HG03108 (cell line): ENCODE results near the gene SF3B2.
"Not testable (repeated sequence)": the region's sequence is repeated elsewhere in the genome, so short reads cannot be mapped to it uniquely, and the experiment has no call there.

Experiments used
- ATAC-seq: cut with Tn5 transposase; IDR thresholded peaks from one replicate; pipeline ENCODE4 v1.9.1; 2021; ENCODE audit warnings: moderate library complexity; ENCODE audit not compliant: unreplicated experiment

The SF3B2 gene

DNA sequence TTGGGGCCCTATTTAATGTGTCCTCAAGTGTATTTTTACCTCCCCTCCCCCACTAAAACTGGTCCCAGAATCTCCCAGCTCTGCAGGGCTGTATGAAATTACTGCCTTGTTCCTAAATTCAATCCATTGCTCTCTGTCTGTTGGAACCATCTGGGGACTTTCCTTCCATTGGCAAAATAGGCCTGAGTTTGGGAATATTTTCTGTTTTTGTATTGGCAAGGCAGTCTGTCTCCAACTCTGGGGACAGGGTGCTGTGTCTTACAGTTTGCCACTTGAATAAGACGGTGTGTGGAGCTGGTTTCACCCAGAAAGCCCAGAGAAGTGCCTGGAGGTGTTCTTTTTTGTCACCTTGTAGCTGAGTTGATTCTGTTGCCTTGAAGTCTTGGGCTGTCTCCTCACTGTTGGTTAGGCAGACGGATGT lies 19.2 kb downstream of the SF3B2 start:
- no peak for ATAC-seq

- ATAC-seq, result no peak
These were observed 19.9 kb downstream of the SF3B2 start for GRCh38 chr11:66072081-66072480.

- ATAC-seq, result no peak
These were observed 20.4 kb downstream of the SF3B2 start for GRCh38 chr11:66072518-66072917.

- ATAC-seq, result no peak
These were observed 21.5 kb downstream of the SF3B2 start for GRCh38 chr11:66073669-66074068.

DNA sequence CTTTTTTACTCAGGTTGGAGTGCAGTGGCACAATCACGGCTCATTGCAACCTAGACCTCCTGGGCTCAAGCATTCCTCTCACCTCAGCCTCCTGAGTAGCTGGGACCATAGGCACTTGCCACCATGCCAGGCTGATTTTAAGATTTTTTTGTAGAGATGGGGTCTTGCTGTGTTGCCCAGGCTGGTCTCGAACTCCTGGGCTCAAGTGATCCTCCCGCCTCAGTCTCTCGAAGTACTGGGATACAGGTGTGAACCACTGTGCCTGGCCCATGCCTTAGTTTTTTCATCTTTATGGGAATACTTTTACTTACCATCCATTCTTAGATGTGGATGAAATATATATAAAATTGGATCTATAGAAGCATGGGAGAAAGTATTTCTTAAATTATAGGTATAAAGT lies 23.1 kb downstream of the SF3B2 start:
- ATAC-seq, result no peak

DNA sequence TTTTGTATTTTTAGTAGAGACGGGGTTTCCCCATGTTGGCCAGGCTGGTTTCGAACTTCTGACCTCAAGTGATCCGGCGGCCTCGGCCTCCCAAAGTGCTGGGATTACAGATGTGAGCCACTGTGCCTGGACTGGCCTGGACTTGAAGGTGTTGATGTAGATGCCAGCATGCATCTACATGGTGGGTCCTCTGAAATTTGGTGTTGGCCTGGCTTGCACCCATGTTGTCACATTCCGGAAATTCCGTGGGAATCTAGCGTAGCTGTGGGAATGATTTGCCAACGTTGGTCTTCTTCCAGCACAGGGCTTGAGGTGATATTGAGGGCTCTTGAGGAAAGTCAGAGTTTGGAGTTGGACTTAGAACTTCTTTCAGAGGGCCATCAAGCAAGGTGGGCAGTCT lies 24.4 kb downstream of the SF3B2 start:
- no peak for ATAC-seq

DNA sequence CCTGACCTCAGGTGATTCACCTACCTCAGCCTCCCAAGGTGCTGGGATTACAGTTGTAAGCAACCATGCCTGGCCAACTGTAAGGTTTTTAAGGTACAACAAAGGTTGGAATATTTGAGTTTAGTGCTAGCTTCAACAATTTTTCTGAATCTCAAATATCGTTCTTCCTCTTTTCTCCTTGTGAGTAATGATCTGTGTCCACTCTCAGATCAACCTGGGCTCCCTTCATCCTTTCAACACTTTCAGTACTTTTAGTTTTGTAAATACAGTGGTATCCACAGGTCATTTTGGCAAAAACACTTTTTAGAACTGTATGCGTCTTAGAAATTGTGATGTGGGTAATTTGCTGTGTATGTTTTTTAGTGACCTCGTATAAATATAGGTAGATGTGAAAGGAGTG lies 25.8 kb downstream of the SF3B2 start:
- ATAC-seq, result no peak

DNA sequence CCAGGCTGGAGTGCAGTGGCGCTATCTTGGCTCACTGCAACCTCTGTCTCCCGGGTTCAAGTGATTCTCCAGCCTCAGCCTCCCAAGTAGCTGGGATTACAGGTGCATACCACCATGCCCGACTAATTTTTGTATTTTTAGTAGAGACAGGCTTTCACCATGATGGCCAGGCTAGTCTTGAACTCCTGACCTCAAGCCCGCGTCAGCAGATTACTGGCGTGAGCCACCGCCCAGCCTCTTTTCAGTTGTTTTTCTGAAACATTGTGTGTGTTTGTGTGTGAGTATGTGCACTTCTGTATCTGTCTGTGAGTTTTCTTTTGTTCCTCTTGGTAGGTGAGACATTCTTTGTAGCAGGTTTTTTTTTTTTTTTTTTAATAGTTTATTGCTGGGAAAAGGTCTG lies 26.8 kb downstream of the SF3B2 start:
- ATAC-seq, result not testable (repeated sequence)

GRCh38 chr11:66080055-66080817 lies 28.1 kb downstream of the SF3B2 start:
- no peak for ATAC-seq

DNA sequence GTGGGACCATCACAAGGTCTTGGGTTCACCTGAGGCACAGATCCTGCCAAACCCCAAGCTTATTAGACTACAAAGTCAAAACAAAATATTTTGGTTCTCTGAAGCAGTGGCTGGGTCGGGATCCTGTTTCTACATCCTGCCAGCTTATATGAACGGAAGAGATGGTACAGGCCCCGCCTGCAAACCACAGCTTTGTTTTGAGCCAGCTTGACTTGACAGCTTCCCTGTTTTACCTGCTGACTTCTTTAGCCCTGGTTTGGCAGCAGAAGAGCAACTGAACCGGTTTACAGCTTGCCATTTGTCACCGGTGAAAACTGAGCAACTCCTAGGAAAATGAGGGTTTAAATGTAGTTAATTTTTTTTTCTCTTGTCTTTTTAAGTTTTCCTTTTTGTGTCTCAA lies 29.3 kb downstream of the SF3B2 start:
- peak; percentile 73 for ATAC-seq

- no peak for ATAC-seq
These were observed 31.0 kb downstream of the SF3B2 start for GRCh38 chr11:66082946-66083698.

- ATAC-seq, result no peak
These were observed 31.6 kb downstream of the SF3B2 start for GRCh38 chr11:66083767-66084166.

GRCh38 chr11:66084821-66085475 lies 32.8 kb downstream of the SF3B2 start:
- no peak for ATAC-seq

GRCh38 chr11:66087148-66087908 lies 35.2 kb downstream of the SF3B2 start:
- ATAC-seq, result no peak

DNA sequence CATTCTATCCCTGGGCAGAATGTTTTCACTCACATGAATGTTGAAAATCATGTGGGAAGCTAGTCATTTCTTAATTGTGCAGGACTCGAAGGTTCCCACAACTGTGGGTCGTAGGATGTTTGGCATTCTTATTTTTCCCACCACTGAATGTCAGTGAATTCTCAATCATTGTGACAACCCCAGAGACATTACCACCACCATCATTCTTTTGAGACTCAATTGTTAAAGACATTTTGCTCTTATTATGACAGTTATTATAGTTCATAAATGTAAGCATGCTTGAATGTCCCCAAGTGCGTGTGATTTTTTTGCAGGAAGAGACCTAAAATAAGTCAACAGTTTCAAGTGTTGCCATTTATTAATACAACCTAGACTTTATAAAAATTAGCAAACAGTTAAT lies 36.9 kb downstream of the SF3B2 start:
- ATAC-seq, result no peak

DNA sequence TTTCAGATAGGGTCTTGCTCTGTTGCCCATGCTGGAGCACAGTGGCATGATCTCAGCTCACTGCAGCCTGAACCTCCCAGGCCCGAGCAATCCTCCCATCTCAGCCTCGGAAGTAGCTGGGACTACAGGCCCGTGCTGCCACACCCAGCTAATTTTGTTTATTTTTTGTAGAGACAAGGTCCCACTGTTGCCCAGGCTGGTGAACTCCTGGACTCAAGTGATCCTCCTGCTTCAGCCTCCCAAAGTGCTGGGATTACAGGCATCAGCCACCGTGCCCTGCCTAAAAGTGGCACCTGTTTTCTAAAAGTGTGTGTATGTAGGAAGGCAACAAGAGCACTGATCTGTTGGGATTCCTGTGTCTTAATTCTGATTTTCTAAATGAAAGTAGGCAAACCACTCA lies 38.1 kb downstream of the SF3B2 start:
- ATAC-seq, result no peak

DNA sequence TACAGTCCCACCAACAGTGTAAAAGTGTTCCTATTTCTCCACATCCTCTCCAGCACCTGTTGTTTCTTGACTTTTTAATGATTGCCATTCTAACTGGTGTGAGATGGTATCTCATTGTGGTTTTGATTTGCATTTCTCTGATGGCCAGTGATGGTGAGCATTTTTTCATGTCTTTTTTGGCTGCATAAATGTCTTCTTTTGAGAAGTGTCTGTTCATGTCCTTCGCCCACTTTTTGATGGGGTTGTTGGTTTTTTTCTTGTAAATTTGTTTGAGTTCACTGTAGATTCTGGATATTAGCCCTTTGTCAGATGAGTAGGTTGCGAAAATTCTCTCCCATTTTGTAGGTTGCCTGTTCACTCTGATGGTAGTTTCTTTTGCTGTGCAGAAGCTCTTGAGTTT lies 40.0 kb downstream of the SF3B2 start:
- not testable (repeated sequence) for ATAC-seq

DNA sequence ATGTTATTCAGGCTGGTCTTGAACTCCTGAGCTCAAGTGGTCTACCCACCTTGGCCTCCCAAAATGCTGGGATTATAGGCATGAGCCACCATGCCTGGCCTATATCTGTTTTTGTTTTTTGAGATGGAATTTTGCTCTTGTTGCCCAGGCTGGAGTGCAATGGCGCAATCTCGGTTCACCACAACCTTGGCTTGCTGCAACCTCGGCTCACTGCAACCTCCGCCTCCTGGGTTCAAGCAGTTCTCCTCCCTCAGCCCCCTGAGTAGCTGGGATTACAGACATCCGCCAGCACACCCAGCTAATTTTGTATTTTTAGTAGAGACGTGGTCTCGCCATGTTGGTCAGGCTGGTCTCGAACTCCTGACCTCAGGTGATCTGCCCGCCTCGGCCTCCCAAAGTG lies 47.6 kb downstream of the SF3B2 start:
- not testable (repeated sequence) for ATAC-seq

- ATAC-seq, result peak; percentile 84
These were observed 48.3 kb downstream of the SF3B2 start for GRCh38 chr11:66100272-66101065.

DNA sequence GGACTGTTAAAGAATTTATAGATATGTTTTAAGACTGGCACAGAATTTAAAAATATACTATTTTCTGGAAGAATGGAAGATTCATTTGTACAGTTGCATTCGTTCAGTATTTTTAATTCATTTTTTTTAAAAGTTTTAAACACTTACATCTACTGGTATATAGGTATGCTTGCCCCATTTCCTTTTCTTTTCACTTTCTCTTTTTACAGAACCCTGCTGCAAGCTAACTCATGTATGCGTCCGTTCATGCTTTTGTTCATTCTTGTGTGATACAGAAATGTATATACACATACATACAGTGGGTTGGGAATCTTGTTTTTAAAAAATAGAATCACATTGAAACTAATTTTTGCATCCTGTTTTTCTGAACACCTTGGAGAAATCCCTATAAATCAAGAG lies 48.9 kb downstream of the SF3B2 start:
- no peak for ATAC-seq
